Activated naive CD4-positive, alpha-beta T cell treated with Interleukin-2 at 50 U/mL for 16 hours (primary cell): ENCODE results near the gene ABHD16A.

Experiments used
- DNase-seq: peaks from one replicate; pipeline ENCODE4 v3.0.0-alpha.2; 2020

Gene ABHD16A

DNA sequence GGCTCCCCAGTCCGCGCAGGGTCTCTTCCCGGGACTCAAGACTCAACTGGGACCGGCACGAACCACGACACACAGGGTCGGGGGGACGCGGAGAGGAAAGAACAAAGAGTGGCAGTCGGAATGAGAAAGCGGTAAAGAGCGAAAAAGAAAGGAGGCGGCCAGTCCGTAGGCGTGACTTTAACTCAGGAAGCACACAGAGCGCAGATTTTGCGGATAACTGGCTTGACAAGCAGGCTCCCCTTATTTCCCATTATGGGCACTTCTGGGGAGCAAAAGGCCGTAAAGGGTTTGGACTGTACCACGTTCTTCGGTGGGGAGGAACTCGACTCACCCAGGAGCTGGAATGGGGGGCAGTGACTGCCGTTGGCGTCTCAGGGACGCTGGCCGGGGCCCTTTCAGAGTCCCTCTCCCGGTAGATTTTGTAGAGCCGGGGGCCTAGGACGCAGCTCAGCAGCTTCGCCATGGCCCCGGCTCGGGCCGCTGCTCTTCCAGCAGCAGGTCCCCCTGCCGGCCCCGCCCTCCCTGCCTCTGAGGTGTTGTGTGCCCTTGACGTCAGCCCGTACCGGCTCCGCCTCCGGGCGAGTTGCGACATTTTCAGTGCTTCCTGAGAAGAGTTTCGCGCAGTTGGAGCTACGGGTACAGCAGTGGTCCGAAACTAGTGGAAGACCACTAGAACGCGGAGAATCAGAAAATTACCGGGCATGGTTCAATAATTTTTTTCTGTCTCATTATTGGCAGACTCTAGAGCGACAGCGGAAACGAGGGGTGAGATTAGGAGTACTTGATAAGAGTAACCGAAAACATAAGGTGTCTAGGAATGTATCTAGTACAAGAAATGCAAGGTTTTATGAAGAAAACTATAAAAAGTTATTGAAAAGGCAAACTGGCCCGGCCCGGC lies at the start of gene ABHD16A:
Gene ABHD16A (minus strand): TSS at position 506 of the 898 bp plus-strand sequence. CDS start 43 bp downstream, at position 463.
- peak; percentile 96 for DNase-seq

DNA sequence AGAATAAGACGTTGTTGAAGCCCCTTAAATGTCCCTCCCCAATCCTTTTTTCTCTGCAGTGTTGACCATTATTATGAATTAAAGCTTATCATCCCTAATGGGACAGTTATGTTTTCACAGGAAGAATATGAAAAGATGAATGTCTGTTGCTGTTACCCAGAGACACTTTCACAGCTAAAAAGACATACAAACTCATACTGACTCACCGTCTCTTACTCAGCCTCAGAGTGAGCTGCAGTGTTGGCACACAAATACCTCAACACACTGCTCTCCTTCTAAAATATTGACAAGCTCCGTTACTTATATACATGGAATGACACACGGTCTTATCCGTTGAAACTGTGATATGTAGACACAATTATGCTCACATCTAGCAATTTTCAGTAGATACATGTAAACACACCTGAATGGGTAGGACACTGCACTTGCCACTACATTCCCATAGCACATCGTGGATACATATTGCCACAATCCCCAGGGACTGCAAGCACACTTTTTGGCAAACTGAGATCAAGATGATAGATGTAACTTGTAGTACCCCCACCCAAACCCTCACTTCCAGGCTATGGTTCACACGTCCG lies 49.7 kb upstream of the ABHD16A start:
- no peak for DNase-seq

DNA sequence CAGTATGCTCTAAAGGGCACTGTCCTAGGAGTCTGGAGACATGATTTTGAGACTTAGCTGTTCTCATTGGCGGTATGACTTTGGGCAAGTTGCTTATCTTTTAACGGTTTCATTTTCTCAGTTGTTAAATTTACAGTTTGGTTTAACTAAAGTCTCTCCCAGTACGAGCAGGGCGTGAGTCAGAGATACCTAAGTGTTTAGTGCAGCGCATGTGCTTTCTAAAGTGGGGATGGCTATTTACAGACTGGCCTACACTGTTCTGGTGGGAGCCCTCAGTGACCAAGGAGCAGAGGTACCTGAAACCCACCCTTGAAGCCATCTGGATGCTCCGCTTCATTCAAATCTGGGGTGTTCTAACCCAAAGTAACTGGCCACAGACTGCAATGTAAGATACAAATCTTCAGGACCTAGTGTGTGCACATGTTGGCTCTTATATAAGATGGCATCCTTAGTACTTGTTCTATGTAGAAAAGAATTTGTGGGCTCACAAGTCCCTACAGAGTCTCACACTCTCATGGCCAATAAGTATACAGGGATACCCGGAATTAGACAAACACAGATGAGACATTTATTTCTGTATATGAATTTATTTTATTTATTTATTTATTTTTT lies 47.4 kb upstream of the ABHD16A start:
- no peak for DNase-seq

DNA sequence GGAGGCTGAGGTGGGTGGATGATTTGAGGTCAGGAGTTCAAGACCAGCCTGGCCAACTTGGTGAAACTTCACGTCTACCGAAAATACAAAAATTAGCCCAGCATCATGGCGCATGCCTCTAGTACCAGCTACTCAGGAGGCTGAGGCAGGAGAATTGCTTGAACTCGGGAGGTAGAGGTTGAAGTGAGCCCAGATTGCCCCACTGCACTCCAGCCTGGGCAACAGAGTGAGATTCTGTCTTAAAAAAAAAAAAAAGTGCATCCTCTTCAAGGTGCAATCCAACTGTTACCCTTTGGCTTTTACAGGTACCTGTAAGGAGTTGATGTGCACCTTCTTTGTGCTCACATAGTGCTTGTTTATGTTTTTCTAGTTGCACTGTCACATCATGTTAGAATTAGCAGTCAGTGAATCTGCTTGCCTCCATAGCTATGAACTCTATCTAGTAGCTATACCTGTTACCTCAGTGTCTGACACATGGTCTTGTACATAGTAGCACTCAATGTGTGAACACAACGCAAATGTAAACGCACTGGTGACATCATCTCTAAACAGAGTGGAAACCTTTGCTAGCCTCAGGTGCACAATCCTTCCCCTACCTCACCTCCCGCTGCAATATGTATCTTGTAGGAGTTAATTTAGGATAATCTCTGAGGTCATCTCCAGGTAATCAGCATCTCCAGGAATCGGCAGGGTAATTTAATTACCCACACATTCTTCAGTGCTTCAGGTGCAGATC lies 46.3 kb upstream of the ABHD16A start:
- no peak for DNase-seq

DNA sequence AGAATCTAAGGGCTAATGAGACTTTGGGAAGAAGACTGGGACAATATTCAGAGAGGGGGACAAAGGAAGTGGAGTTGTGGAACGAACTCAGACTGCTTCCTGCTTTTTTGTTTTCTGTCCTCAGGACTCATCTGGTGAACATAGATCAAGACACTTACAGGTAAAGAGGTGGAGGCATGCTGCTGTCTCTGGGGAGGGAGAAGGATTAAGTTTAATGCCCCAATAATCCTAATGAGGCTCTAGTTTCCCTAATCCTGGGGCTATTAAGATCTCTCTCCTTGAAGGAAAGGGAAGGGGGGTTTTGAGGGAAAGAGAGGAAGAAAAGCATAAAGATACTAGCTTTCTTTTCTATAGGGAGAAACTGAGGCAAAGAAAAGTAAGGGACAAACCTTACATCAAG lies 41.3 kb upstream of the ABHD16A start:
- DNase-seq = no peak

DNA sequence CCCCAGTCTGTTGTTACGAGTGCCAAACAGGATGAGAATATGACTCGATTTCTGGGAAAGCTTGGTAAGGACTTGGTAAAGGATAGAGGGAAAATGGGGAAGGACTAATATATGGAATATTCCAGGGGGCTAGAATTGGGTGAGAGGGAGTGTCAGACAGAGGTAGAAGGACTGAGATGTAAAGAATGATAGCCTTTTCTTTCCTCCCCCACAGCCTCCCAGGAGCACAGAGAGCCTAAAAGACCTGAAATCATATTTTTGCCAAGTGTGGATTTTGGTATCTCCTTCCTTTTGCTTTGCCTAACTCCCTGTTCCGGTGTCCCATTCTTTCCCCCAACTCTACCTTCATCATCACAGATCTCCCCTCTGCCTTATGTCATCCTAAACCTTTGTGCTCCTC lies 39.8 kb upstream of the ABHD16A start:
- DNase-seq = no peak

DNA sequence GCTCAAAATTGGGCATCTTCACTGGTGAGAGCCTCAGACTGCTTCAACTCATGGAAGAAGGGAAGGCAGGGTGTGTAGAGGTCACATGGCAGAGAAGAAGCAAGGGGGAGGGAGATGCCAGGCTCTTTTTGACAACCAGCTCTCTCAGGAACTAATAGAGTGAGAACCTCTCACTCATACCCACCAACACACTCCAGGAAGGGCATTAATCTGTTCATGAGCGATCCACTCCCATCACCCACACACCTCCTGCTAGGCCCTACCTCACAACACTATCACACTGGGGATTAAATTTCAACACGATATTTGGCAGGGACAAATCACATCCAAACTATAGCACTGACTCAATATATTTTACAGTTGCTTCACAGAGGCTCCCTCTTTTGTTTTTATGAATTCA lies 38.7 kb upstream of the ABHD16A start:
- DNase-seq = no peak

DNA sequence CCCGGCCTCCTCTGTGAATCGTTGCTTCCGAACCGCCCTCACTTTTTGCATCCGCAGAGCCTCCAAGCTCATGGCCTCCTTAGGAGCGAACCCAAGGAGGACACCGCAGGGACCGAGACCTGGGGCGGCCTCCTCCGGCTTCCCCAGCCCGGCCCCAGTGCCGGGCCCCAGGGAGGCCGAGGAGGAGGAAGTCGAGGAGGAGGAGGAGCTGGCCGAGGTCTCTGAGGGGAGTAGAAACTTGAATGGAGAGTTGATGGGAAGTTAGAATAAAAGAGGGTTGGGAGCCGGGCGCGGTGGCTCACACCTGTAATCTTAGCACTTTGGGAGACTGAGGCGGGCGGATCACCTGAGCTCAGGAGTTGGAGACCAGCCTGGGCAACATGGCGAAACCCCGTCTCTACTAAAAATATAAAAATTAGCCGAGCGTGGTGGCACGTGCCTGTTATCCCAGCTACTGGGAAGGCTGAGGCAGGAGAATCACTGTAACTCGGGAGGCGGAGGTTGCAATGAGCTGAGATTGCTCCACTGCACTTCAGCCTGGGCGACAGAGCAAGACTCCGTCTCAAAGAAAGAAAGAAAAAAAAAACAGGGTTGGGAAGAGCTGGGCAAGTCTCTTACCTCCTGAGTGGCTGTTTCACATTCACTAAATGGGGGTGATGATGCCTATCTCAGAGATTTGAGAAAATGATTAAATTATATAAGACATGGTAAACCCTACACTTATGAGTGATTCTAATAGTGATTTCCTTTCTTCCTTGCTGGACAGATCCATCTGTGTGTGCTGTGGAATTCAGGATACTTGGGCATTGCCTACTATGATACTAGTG lies 37.5 kb upstream of the ABHD16A start:
- no peak for DNase-seq

DNA sequence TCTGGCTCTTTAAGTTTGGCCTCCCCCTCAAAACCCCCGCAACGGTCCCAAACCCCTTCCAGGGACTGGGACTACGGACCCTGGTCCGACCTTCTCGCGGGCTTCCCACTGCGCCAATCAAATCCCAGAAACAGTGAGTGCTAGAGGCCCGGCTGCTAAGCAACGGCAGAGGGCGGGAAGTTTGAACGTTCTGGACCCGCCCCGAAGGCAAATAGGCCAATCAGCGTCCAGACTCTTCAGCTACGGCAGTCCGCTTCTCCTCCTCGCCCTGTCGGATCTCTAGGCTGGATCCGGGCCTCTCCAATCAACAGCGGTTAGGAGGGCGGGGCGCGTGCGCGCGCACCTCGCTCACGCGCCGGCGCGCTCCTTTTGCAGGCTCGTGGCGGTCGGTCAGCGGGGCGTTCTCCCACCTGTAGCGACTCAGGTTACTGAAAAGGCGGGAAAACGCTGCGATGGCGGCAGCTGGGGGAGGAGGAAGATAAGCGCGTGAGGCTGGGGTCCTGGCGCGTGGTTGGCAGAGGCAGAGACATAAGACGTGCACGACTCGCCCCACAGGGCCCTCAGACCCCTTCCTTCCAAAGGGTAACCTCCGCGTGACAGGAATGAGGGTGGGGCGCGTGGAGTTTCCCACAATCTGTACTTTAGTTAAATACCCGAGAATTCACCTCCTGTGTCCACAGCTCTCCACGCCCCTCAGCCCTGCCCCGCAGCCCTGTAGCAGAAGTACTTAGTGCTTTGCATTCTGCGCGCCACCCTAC lies 36.7 kb upstream of the ABHD16A start, which contains the start of gene MSH5:
Gene MSH5 (plus strand): TSS at position 367 of the 758 bp plus-strand sequence. CDS start 462 bp downstream, outside the sequence.
- DNase-seq = peak; percentile 96

DNA sequence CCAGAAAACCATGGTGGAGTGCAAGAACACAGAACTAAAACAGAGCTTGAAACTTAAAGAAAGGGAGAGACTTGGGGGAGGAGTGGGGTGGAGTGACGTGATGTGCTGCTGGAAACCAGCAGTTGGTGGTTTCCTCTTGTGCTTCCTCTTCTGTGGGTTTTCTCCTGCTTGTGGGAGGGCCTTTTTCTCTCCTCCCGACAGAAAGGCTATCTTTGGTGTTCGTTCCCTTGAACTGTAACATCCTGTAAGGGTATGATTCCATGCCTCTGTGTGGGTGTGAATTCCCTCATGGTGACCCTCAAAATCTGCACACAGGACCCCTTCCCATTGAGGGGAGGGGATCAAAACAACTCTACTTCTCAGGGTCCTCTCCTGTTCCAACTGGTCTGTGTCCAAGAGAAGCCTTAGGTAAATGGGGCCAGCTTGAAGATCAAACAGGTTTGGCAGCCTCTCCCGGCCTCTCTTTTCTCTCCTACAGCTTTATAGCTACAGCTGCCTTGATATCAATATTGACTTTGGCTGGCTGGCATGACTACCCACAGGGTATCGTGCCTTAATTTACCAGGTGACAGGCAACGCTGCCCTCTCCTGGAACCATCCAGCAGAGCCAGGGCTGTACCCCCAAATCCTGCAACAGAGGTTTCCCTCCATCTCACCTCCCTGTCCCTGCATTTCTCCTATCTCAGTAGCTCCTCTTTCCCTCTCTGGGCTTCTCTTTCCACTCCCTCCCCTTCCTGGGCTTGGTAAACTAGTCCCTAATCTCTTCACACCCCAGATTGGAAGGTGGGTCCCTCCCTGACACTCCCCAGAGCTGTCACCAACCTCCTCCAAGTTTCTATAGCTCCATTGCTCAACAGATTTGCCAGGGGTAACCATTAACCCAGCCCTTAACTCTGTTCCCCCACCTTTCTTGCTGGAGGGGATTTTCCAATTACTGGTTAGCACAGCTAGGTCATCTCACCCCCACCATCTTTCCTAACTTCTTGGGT lies 35.2 kb upstream of the ABHD16A start:
- DNase-seq = peak; percentile 62

DNA sequence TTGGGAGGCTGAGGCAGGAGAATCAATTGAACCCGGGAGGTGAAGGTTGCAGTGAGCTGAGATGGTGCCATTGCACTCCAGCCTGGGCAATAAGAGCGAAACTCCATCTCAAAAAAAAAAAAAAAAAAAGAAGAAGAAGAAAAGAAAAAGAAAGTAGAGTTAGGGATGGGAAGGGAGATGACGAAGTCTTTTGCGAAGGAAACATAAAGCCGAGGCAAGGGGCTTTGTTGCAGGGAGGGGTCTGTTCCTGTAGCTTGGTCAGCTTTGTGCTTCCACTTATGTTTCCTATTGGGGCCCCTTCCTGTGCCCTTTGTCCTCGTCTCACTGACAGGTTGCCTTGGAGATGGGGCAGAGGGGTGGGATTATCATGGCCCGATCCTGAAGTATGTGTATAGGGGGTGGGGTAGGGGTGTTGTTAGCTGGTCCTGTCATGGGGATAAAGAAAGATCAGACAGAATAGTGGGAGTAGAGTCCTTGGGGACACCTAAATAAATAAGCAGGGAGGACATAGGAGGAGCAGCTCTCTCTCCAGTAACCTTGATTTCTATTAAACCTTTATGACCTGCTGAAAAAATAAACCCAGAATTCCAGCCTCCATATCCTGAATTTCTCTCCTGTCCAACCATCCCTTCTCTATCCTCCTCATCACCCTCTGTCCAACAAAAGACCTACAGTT lies 34.3 kb upstream of the ABHD16A start:
- no peak for DNase-seq

DNA sequence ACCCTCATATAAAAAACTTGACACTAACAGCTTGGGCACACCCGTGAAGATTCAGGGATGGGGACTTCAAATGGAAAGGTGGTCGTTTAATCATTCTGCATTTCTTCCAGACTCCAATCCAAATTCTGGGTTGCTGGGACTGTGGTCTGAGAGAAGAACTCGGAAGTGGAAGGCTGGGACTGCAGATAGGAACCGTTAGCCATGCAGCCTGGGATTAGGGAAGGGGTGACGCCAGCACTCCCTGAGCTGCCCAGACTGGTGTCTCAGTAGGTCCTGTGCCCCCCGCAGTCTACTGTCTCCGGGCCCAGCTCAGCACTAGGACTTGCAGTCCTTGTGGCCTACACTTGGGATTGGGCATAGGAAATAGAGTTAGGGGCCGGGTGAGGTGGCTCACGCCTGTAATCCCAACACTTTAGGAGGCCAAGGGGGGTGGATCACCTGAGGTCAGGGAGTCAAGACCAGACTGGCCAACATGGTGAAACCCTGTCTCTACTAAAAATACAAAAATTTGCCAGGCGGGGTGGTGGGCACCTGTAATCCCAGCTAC lies 33.7 kb upstream of the ABHD16A start:
- no peak for DNase-seq

DNA sequence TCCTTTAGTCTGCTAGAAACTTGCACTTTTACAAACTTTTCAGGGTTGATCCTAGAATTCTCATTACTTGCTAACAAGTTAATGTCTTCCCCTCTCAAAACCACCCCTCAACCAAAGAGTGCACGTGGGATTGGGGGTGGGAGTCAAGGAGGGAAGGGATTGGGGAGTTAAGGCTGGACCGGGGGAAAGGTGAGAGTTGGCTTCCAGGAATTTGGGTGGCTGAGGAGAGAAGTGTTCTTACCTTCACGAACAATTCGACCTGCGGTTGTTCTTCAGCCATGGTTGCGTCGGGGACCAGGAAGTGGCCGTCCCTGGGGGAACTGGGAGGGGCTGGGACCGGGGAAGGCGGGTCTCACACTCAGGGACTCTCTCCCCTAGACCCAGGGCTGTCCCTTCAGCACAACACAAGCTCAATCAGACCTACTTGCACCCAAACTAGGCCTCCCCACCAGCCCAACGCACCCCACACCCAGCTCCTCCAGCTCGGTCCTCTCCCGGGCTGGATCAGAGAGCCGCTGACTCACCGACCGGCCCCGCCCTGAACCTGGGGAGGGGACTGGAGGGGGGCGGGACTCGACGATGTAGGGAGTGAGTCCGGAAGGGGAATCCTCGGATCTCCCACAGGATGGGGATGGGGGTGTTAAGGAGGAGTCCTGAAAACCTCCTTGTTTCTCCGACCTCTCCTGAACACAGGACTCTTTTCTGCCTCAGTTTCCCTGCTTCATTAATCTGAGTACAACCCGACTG lies 33.1 kb upstream of the ABHD16A start, which contains the start of gene CLIC1:
Gene CLIC1 (minus strand): TSS at position 510 of the 747 bp plus-strand sequence. CDS start 230 bp downstream, at position 280.
- DNase-seq = peak; percentile 83

DNA sequence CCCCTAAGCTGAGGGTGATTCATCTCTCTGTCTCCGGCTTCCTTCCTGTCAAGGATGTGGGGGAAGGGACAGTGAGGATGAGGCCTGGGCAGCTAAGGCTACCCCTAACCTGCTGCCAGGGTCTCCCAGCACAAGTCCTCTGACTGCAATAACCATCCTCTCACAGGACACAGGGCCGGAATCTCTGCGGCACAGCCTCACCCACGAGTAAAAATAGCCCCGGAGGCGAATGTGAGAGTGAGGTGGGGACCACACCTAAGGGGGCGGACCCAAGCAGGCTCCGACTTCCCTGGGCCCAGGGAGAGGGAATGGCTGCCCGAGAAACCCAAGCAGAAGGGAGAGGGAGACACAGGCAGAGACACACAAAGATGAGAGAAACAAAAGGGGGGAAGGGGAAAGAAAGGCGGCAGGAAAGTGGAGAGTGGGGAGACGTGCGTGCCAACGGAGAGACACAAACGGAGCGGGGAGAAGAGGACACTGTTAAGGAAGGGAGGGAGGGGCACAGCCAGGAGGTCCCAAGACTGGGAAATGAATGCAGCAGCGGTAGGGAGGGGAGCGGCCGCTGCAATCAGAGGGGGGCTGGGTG lies 31.8 kb upstream of the ABHD16A start:
- peak; percentile 60 for DNase-seq

DNA sequence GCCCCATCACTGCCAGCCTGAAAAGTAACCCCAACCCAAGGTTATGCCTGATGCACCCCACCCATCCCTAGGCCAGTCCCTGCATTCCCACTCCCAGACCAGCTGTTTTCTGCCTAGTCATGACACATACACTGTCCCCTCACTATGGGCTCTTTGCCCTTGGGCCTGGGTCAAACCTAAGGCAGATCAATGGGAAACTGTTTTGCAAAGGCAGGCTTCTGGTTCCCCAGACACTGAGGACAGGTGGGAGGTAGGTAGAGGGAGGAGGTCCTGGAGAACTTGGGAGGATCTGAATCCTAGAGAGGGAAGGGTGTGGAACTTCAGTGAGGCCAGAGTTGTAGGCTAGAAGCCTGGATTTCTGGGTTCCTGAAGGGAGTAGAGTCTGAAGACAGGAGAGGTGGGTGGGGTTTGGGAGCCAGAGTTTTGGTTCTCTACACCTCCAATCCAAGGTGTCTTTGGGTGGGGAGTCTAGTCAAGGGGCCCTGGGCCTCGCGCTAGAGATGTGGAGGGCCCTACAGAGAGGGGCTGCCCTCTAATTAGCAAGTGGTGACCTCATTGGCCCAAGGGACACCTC lies 31.2 kb upstream of the ABHD16A start:
- no peak for DNase-seq

DNA sequence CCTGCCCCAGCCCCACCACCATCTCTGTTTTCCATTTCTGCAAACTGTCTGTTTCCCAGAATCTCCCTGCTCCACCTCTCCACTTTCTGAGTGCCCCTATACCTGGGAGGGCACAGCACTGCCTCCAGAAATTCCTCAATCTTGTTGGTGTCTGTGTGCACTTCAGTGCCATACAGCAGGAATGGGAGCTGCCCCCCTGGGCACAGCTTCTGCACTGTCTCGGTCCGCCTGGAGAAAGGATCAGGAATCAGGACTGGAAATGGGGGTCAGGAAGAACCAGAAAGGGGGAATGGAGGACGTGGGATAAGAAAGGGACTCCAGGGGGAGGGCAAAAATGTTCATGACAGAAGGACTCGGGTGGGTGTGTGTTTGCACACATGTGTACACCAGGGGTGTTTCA lies 30.6 kb upstream of the ABHD16A start:
- DNase-seq = no peak

DNA sequence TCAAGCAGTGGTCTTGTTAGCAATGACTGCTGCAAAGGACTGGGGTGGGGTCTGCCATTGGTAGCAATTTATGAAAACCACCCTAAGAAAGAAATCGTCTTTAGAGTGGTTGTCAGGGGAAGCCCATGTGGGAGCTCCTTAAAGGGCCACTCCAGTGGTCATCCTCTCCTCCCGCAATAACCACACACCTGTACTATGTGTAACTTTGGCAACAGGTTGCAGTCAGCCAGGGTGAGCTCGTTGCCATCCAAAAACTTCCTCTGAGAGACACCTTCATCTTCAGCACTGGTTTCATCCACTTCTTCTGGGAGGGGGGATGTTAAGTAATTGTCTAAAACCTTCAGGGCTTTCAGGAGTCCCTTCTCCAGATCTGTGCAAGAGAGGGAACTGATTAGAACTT lies 28.9 kb upstream of the ABHD16A start:
- no peak for DNase-seq
